Measurements from ENCODE around the gene SEC63.
A peak's percentile ranks its signal among the peaks of the same experiment; 100 is the strongest.
"Not testable (repeated sequence)": the region's sequence is repeated elsewhere in the genome, so short reads cannot be mapped to it uniquely, and the experiment has no call there.

SEC63 gene

GRCh38 chr6:107976155-107976783 is 18.3 kb upstream of the SEC63 start:
- no peak for DNase-seq (ENCODE audit: extremely low read depth in 1 of 2, low read depth in 1 of 2)

- DNase-seq (ENCODE audit: extremely low read depth in 1 of 2, low read depth in 1 of 2): no peak
Observed at GRCh38 chr6:107973594-107973993, 15.6 kb upstream of the SEC63 start.

- DNase-seq (ENCODE audit: extremely low read depth in 1 of 2, low read depth in 1 of 2): no peak
Observed at GRCh38 chr6:107972413-107973096, 14.5 kb upstream of the SEC63 start.

- no peak for DNase-seq (ENCODE audit: extremely low read depth in 1 of 2, low read depth in 1 of 2)
Observed at GRCh38 chr6:107971181-107971580, 13.2 kb upstream of the SEC63 start.

- no peak for DNase-seq (ENCODE audit: extremely low read depth in 1 of 2, low read depth in 1 of 2)
Observed at GRCh38 chr6:107970255-107970654, 12.2 kb upstream of the SEC63 start.

GRCh38 chr6:107968081-107968480 is 10.1 kb upstream of the SEC63 start:
- DNase-seq (ENCODE audit: extremely low read depth in 1 of 2, low read depth in 1 of 2): no peak

GRCh38 chr6:107965746-107966145 is 7.7 kb upstream of the SEC63 start:
- DNase-seq (ENCODE audit: extremely low read depth in 1 of 2, low read depth in 1 of 2): no peak

GRCh38 chr6:107962723-107963122 is 4.7 kb upstream of the SEC63 start:
- DNase-seq (ENCODE audit: extremely low read depth in 1 of 2, low read depth in 1 of 2): no peak

GRCh38 chr6:107959392-107959791 is 1.4 kb upstream of the SEC63 start:
- no peak for DNase-seq (ENCODE audit: extremely low read depth in 1 of 2, low read depth in 1 of 2)

GRCh38 chr6:107958689-107959362 is 818 bp upstream of the SEC63 start:
- DNase-seq (ENCODE audit: extremely low read depth in 1 of 2, low read depth in 1 of 2): not testable (repeated sequence)

- DNase-seq (ENCODE audit: extremely low read depth in 1 of 2, low read depth in 1 of 2): peak; percentile 23 to 44
Observed at GRCh38 chr6:107957308-107957908, 600 bp downstream of the SEC63 start.

- no peak for DNase-seq (ENCODE audit: extremely low read depth in 1 of 2, low read depth in 1 of 2)
Observed at GRCh38 chr6:107956586-107957307, 1.3 kb downstream of the SEC63 start.

GRCh38 chr6:107956181-107956580 is 1.8 kb downstream of the SEC63 start:
- DNase-seq (ENCODE audit: extremely low read depth in 1 of 2, low read depth in 1 of 2): no peak

- not testable (repeated sequence) for DNase-seq (ENCODE audit: extremely low read depth in 1 of 2, low read depth in 1 of 2)
Observed at GRCh38 chr6:107953858-107954414, 4.1 kb downstream of the SEC63 start.

GRCh38 chr6:107943626-107944439 is 14.2 kb downstream of the SEC63 start:
- no peak for DNase-seq (ENCODE audit: extremely low read depth in 1 of 2, low read depth in 1 of 2)

GRCh38 chr6:107942142-107942541 is 15.9 kb downstream of the SEC63 start:
- no peak for DNase-seq (ENCODE audit: extremely low read depth in 1 of 2, low read depth in 1 of 2)

- no peak for DNase-seq (ENCODE audit: extremely low read depth in 1 of 2, low read depth in 1 of 2)
Observed at GRCh38 chr6:107941627-107942026, 16.4 kb downstream of the SEC63 start.

GRCh38 chr6:107941199-107941598 is 16.8 kb downstream of the SEC63 start:
- no peak for DNase-seq (ENCODE audit: extremely low read depth in 1 of 2, low read depth in 1 of 2)

GRCh38 chr6:107936910-107937292 is 21.1 kb downstream of the SEC63 start:
- not testable (repeated sequence) for DNase-seq (ENCODE audit: extremely low read depth in 1 of 2, low read depth in 1 of 2)

All from stimulated activated CD8-positive, alpha-beta memory T cell treated with anti-CD3 and anti-CD28 coated beads, Interleukin-7, amount 100 ng/mL, for 48 hours (primary cell).